Measurements from ENCODE around the gene ONECUT3.

ONECUT3 gene

DNA sequence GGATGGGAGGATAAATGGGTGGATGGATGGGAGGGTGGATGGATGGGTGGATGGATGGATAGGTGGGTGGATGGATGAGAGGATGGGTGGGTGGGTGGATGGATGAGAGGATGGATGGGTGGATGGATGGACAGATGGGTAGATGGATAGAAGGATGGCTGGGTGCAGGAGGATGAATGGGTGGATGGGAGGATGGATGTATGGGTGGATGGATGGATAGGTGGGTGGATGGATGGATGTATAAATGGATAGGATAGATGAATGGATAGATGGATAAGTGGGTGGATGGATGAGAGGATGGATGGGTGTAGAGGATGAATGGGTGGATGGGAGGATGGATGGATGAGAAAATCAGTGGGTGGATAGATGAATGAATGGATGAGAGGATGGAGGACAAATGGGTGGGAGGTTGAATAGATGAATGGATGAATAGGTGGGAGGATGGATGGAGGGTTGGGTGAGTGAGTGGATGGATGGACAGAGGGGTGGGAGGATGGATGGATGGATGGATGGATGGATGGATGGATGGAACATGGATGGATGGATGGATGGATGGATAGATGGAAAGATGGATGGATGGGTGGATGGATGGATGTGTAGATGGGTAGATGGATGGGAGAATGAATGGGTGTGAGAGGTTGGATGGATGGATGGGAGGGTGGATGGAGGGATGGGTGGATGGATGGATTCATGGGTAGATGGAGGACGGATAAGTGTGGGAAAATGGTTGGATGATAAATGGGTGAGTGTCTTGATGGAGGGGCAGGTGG is 35.9 kb upstream of the ONECUT3 start:
- H3K4me3 ChIP-seq (ENCODE audit: low read length): no peak overlapping the region
- no peak for TF ChIP-seq CTCF (conservative IDR thresholded peaks at IDR 0.05; ENCODE audit: low read depth, low read length)
- DNase-seq (ENCODE audit: low read depth): no peak

DNA sequence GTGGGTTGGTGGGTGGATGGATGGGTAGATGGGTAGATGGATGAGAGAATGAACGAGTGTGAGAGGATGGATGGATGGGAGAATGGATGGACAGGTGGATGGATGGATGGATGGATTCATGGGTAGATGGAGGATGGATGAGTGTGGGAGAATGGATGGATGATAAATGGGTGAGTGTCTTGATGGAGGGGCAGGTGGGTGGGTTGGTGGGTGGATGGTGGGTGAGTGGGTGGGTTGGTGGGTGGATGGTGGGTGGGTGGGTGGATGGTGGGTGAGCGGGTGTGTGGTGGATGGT is 35.4 kb upstream of the ONECUT3 start:
- H3K4me3 ChIP-seq (ENCODE audit: low read length): no peak overlapping the region
- no peak for DNase-seq (ENCODE audit: low read depth)
- no peak for TF ChIP-seq CTCF (conservative IDR thresholded peaks at IDR 0.05; ENCODE audit: low read depth, low read length)

DNA sequence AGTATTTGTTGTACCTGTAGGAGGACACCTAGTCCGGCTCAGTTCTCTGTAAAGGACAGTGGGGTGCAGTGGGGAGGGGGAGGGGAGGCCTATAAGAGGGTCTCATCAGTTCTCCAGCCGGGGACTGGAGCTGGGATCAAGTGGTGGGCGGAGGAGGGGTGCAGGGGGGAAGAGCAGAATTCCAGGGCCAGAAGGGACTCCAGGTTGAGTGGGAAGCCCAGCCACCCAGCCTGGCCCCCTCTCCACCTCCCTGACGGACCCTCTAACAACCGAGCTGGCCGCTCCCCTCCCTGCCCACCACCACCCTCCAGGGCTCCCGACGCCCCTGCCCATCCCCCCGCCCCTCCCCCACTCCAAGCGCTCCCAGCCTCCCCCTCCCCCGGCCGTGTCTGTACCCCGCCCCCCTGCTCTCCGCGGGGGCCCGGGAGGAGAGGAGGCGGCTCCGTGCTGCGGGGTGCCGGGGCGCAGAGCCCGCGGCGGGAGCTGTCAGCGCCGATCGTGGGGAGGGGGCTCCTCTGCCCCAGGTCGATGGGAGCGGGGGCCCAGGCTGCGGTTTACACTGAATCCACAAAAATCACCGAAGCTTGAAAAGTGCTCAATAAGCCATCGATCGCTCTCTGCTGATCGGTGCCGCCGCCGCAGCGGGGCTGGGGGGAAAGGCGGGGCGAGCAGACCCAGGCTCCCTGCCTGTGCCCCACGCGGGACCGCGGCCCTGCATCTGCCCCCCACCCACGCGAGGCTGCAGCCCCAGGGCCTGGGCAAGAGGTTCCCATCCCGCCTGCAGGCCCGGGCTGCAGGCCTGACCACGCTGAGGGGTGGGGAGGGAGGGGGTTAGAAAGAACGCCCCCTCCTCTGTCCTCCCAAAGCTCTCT is 34.6 kb upstream of the ONECUT3 start:
- TF ChIP-seq CTCF (conservative IDR thresholded peaks at IDR 0.05; ENCODE audit: low read depth, low read length): no peak
- no peak overlapping the region for H3K4me3 ChIP-seq (ENCODE audit: low read length)
- DNase-seq (ENCODE audit: low read depth): no peak

- no peak overlapping the region for H3K4me3 ChIP-seq (ENCODE audit: low read length)
- TF ChIP-seq CTCF (conservative IDR thresholded peaks at IDR 0.05; ENCODE audit: low read depth, low read length): no peak
- DNase-seq (ENCODE audit: low read depth): no peak
Observed at GRCh38 chr19:1719519-1719918, 33.8 kb upstream of the ONECUT3 start.

- DNase-seq (ENCODE audit: low read depth): no peak
- H3K4me3 ChIP-seq (ENCODE audit: low read length): no peak overlapping the region
- no peak for TF ChIP-seq CTCF (conservative IDR thresholded peaks at IDR 0.05; ENCODE audit: low read depth, low read length)
Observed at GRCh38 chr19:1720237-1720636, 33.1 kb upstream of the ONECUT3 start.

DNA sequence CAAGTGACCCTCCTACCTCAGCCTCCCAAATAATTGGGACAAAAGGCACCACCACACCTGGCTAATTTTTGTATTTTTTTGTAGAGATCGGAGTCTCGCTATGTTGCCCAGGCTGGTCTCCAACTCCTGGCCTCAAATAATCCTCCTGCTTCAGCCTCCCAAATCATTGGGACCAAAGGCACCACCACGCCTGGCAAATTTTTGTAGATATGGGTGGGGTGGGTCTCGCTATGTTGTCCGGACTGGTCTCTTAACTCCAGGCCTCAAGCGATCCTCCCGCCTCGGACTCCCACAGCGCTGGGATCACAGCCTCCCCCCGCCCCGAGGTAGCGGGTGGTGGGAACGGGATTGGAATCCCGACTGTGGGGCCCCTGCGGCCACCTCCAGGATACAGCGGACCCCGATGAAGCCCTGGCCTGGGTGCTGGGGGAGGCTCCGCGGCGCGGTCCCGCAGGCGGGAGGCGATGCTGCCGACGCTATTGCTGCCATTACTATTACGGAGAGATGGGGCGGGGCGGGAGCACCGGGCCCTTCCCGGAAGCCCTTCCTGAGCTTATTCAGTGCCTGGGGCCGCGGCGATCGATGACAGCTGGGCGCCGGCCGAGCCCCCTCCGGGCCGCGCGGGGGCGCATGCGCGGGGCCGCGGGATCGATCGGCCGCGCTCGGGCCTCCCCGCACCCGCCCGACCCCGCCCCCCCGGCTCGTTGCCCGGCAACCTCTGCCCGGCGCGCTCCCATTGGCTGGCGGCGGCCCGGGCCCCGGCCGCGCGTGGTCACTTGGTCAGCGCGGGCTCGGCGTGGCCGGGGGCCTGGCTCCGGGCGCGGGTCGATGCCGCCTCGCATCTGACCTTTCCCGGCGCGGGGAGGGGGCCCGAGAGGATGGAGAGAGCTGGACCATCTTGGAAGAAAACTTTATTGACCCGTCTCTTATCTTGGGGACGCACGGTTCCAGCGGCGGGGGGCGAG is 27.9 kb upstream of the ONECUT3 start:
- H3K4me3 ChIP-seq (ENCODE audit: low read length): peak overlapping the region; percentile 46
- DNase-seq (ENCODE audit: low read depth): no peak
- no peak for TF ChIP-seq CTCF (conservative IDR thresholded peaks at IDR 0.05; ENCODE audit: low read depth, low read length)
